ENCODE measurements around the gene SUSD4. TPM values are rescaled to one million over a fixed set of nuclear protein-coding genes. Genes with fewer than 3 reads are reported as not detected.

The SUSD4 gene
- polyA plus RNA-seq, 1 of the 3 experiments (the other 2 are of a cell fraction): 0.31 TPM

- no peak for DNase-seq
- no peaks in the 10 kb centered on the region for H3K9me3 ChIP-seq
- H3K79me2 ChIP-seq (ENCODE audit: insufficient read depth): no peaks in the 10 kb centered on the region
- H3F3A ChIP-seq (replicated peaks; ENCODE audit: insufficient read depth): no peaks in the 10 kb centered on the region
- peaks cover 0 to 2% of the 10 kb centered on the region in 2 experiments; a peak in 1 of 4 replicates for H3K4me1 ChIP-seq (ENCODE audit: control insufficient read depth in 1 of 2, insufficient read depth in 2 of 2, low read depth in 1 of 2, low read length in 1 of 2)
- H3K4me3 ChIP-seq (ENCODE audit: low read depth in 2 of 2, low read length in 1 of 2): no peak overlapping the region
- no peaks in the 10 kb centered on the region for H4K20me1 ChIP-seq (ENCODE audit: insufficient read depth)
- H2AFZ ChIP-seq (ENCODE audit: low read depth): no peak overlapping the region
- peaks cover 9% of the 10 kb centered on the region; the same call in 1 of the 2 replicates for H3K27me3 ChIP-seq (ENCODE audit: insufficient read depth)
- no peak overlapping the region for H3K9ac ChIP-seq
- no peak for TF ChIP-seq REST (IDR thresholded peaks at IDR 0.05; ENCODE audit: low read depth, low read length)
- TF ChIP-seq, protein P1, sequence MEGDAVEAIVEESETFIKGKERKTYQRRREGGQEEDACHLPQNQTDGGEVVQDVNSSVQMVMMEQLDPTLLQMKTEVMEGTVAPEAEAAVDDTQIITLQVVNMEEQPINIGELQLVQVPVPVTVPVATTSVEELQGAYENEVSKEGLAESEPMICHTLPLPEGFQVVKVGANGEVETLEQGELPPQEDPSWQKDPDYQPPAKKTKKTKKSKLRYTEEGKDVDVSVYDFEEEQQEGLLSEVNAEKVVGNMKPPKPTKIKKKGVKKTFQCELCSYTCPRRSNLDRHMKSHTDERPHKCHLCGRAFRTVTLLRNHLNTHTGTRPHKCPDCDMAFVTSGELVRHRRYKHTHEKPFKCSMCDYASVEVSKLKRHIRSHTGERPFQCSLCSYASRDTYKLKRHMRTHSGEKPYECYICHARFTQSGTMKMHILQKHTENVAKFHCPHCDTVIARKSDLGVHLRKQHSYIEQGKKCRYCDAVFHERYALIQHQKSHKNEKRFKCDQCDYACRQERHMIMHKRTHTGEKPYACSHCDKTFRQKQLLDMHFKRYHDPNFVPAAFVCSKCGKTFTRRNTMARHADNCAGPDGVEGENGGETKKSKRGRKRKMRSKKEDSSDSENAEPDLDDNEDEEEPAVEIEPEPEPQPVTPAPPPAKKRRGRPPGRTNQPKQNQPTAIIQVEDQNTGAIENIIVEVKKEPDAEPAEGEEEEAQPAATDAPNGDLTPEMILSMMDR (IDR thresholded peaks at IDR 0.05): no peak
- no peak for TF ChIP-seq ZBTB33 (IDR thresholded peaks at IDR 0.05; ENCODE audit: borderline replicate concordance, low read depth)
- no peak for TF ChIP-seq RAD21 (IDR thresholded peaks at IDR 0.05; ENCODE audit: low read length)
- no peak for TF ChIP-seq GATA2 (CRISPR knock-in tag; IDR thresholded peaks at IDR 0.05)
- TF ChIP-seq, protein P2, sequence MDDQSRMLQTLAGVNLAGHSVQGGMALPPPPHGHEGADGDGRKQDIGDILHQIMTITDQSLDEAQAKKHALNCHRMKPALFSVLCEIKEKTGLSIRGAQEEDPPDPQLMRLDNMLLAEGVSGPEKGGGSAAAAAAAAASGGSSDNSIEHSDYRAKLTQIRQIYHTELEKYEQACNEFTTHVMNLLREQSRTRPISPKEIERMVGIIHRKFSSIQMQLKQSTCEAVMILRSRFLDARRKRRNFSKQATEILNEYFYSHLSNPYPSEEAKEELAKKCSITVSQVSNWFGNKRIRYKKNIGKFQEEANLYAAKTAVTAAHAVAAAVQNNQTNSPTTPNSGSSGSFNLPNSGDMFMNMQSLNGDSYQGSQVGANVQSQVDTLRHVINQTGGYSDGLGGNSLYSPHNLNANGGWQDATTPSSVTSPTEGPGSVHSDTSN (IDR thresholded peaks at IDR 0.05): no peak
- no peak for TF ChIP-seq USF2 (IDR thresholded peaks at IDR 0.05; ENCODE audit: borderline replicate concordance, low read depth, low read length)
- WGBS (ENCODE audit: low lambda C conversion rate): 6% methylated on average over 1 of the region's 7 CpGs
- ChIA-PET CTCF (no interaction called here), POLR2A (no interaction called here)
- H3K27ac ChIP-seq (ENCODE audit: low read depth in 2 of 2, low read length in 1 of 2): no peak overlapping the region
- H3K36me3 ChIP-seq (replicated peaks in 1 of 2; ENCODE audit: control insufficient read depth in 1 of 2, insufficient read depth in 2 of 2, low read length in 1 of 2): no peaks in the 10 kb centered on the region
- no peak overlapping the region for H3K4me2 ChIP-seq
- no peaks in the 10 kb centered on the region for H3K9me2 ChIP-seq
Measured at GRCh38 chr1:223341121-223341520, 22.9 kb downstream of the SUSD4 start.

Data from SK-N-SH (cell line).